Measurements from ENCODE around the gene TRIO.

DNA sequence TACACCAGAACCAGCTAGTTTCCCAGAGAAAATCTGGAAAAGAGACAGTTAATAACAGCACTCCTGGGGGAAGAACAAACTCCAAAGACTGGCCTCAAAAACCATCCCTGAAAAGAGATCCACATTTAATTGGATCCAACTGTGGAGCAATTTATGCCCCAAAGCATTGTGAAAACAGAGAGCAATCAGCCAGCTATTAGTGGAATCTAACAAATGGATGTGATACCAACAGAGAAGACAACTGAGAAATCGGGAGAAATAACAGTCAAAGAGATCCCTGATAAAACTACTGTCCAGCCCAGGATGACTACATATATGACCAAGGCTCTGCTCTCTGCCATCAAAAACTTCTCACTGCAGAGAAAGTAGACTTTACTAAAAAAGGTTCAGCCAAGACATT lies 40.5 kb upstream of the TRIO start:
- no peak for TF ChIP-seq POLR2A (IDR thresholded peaks at IDR 0.05)
- TF ChIP-seq, protein P1, sequence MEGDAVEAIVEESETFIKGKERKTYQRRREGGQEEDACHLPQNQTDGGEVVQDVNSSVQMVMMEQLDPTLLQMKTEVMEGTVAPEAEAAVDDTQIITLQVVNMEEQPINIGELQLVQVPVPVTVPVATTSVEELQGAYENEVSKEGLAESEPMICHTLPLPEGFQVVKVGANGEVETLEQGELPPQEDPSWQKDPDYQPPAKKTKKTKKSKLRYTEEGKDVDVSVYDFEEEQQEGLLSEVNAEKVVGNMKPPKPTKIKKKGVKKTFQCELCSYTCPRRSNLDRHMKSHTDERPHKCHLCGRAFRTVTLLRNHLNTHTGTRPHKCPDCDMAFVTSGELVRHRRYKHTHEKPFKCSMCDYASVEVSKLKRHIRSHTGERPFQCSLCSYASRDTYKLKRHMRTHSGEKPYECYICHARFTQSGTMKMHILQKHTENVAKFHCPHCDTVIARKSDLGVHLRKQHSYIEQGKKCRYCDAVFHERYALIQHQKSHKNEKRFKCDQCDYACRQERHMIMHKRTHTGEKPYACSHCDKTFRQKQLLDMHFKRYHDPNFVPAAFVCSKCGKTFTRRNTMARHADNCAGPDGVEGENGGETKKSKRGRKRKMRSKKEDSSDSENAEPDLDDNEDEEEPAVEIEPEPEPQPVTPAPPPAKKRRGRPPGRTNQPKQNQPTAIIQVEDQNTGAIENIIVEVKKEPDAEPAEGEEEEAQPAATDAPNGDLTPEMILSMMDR (IDR thresholded peaks at IDR 0.05): no peak
